ACC112 (cell line): ENCODE results near the gene INTS2.
"Not testable (repeated sequence)": the region's sequence is repeated elsewhere in the genome, so short reads cannot be mapped to it uniquely, and the experiment has no call there.

Source experiments
- H2AFZ ChIP-seq: fragments of 200-600 bp; sonication (generic); one replicate; pipeline ENCODE4 v1.6.0; 2017; ENCODE audit warnings: antibody characterized with exemption, low read length; ENCODE audit not compliant: unreplicated experiment
- H3K27ac ChIP-seq: fragments of 200-600 bp; sonication (generic); 2 replicates; pipeline ENCODE4 v1.5.1; 2014; ENCODE audit warnings: low read depth, mild to moderate bottlenecking, antibody characterized with exemption, low read length, moderate library complexity
- H3K27me3 ChIP-seq: fragments of 200-600 bp; sonication (generic); 2 replicates; pipeline ENCODE4 v1.6.1; 2014; ENCODE audit warnings: mild to moderate bottlenecking, antibody characterized with exemption, low read length, moderate library complexity, mixed read lengths; ENCODE audit not compliant: insufficient read depth
- H3K36me3 ChIP-seq: fragments of 200-600 bp; sonication (generic); 2 replicates; pipeline ENCODE4 v1.6.1; 2016; ENCODE audit warnings: mild to moderate bottlenecking, antibody characterized with exemption, low read length, moderate library complexity, mixed read lengths; ENCODE audit not compliant: insufficient read depth
- H3K4me1 ChIP-seq: fragments of 200-600 bp; sonication (generic); one replicate; pipeline ENCODE4 v1.6.1; 2016; ENCODE audit warnings: low read length, mixed read lengths; ENCODE audit not compliant: insufficient read depth, unreplicated experiment, control insufficient read depth
- H3K4me3 ChIP-seq: fragments of 200-600 bp; sonication (generic); 2 replicates; pipeline ENCODE4 v1.5.1; 2014; ENCODE audit warnings: mild to moderate bottlenecking, low read depth, low read length
- H3K79me2 ChIP-seq: fragments of 200-600 bp; sonication (generic); one replicate; pipeline ENCODE4 v1.6.0; 2016; ENCODE audit warnings: low read length; ENCODE audit not compliant: control insufficient read depth, unreplicated experiment, insufficient read depth

INTS2 gene

GRCh38 chr17:61874075-61874474, 53.7 kb downstream of the INTS2 start:
- Histone ChIP-seq H3K4me1 (no peaks in the 10 kb centered on the region), H3K27me3 (no peaks in the 10 kb centered on the region), H2AFZ (no peak overlapping the region), H3K27ac (no peak overlapping the region), H3K4me3 (no peak overlapping the region), H3K36me3 (no peaks in the 10 kb centered on the region; the same call in 1 of the 2 replicates), H3K79me2 (no peaks in the 10 kb centered on the region)

- no peaks in the 10 kb centered on the region for H3K4me1 ChIP-seq
- no peak overlapping the region for H3K27ac ChIP-seq
- H3K79me2 ChIP-seq, result no peaks in the 10 kb centered on the region
- H3K27me3 ChIP-seq, result no peaks in the 10 kb centered on the region
- H3K4me3 ChIP-seq, result no peak overlapping the region
- no peaks in the 10 kb centered on the region; the same call in 1 of the 2 replicates for H3K36me3 ChIP-seq
- no peak overlapping the region for H2AFZ ChIP-seq
These were observed 55.7 kb downstream of the INTS2 start for GRCh38 chr17:61872099-61872498.

DNA sequence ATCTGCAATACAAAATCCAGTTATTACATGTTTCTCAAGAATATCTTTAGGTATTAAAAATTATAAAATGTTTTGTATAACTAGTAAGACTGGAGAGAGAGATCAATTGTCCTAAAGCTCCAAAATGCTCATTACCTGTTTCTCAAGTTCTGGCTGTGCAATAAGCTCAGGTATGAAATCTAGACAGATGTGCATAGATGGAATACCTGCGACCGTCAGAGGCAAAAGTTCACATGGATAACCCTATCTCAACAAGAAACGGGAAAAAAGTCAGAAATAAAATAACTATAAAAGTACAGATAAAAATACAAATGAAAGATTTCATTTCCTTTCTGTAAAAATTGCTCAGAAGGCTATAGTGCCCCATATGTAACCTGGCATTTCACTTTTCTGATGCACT, 58.6 kb downstream of the INTS2 start:
- H3K4me3 ChIP-seq, result no peak overlapping the region
- no peak overlapping the region for H3K27ac ChIP-seq
- no peaks in the 10 kb centered on the region; the same call in 1 of the 2 replicates for H3K36me3 ChIP-seq
- no peaks in the 10 kb centered on the region for H3K79me2 ChIP-seq
- H3K4me1 ChIP-seq, result peaks cover 4% of the 10 kb centered on the region
- H3K27me3 ChIP-seq, result no peaks in the 10 kb centered on the region
- H2AFZ ChIP-seq, result no peak overlapping the region

DNA sequence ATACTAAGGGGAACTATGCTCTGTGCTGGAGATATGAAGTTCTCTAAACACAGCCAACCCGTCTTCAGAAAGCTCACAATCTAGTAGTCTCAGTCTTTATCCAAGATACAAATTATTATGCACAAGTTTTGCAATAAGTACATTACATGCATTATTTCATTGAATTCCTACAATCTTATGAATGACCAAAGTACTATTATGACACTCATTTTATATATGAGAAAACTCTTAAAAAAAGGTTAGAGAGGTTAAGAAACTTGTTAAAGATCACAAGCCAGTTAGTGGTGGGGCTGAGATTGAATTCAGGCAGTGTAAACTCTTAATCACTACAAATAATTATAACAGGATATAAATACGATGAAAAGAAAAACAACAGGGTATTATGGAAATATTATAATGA, 59.7 kb downstream of the INTS2 start:
- no peak overlapping the region for H3K4me3 ChIP-seq
- no peaks in the 10 kb centered on the region for H3K27me3 ChIP-seq
- no peak overlapping the region for H3K27ac ChIP-seq
- H2AFZ ChIP-seq, result no peak overlapping the region
- H3K79me2 ChIP-seq, result no peaks in the 10 kb centered on the region
- no peaks in the 10 kb centered on the region; the same call in 1 of the 2 replicates for H3K36me3 ChIP-seq
- H3K4me1 ChIP-seq, result peaks cover 6% of the 10 kb centered on the region

DNA sequence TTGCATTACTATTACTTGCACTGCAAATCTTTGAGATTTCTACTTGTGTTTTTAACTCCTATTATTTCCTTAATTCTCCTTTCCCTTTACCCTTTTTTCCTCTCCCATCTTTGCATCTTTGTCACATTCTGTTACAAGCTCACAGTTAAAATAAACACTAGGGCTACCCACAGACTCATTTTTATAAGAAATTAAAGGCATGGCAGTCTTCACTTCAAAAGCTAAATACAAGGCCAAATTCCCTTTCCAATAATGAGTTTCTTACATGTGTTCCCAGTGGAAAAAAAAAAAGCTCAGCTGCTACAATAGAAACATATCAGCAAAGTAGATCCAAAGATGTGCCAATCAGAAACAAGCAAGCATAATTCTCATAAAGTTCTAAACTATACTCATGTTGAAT, 60.7 kb downstream of the INTS2 start:
- Histone ChIP-seq H3K27me3 (no peaks in the 10 kb centered on the region), H3K27ac (no peak overlapping the region), H3K4me3 (no peak overlapping the region), H3K4me1 (peaks cover 6% of the 10 kb centered on the region), H3K36me3 (no peaks in the 10 kb centered on the region; the same call in 1 of the 2 replicates), H2AFZ (no peak overlapping the region), H3K79me2 (peaks cover 6% of the 10 kb centered on the region)

- Histone ChIP-seq H3K36me3 (no peaks in the 10 kb centered on the region), H3K4me1 (peaks cover 31% of the 10 kb centered on the region), H3K27me3 (no peaks in the 10 kb centered on the region), H2AFZ (peak overlapping the region; percentile 92), H3K4me3 (peak overlapping the region; percentile 84), H3K27ac (peak overlapping the region; percentile 55), H3K79me2 (peaks cover 28% of the 10 kb centered on the region)
These were observed 64.0 kb downstream of the INTS2 start for GRCh38 chr17:61863801-61864126.

GRCh38 chr17:61862975-61863800, 64.6 kb downstream of the INTS2 start, which contains the start of gene BRIP1:
Gene BRIP1, minus strand, starts transcription at chr17:61863528. Its CDS starts 1,989 bp downstream, at chr17:61861539.
- Histone ChIP-seq H3K36me3 (no peaks in the 10 kb centered on the region), H2AFZ (peak within 1 kb of the TSS; percentile 92), H3K4me1 (peaks cover 31% of the 10 kb centered on the region), H3K4me3 (peak within 1 kb of the TSS; percentile 84), H3K27ac (peak within 1 kb of the TSS; percentile 79), H3K79me2 (peaks cover 28% of the 10 kb centered on the region), H3K27me3 (no peaks in the 10 kb centered on the region)

- no peaks in the 10 kb centered on the region for H3K36me3 ChIP-seq
- peak overlapping the region; percentile 79 for H3K27ac ChIP-seq
- H3K27me3 ChIP-seq, result no peaks in the 10 kb centered on the region
- peak overlapping the region; percentile 84 for H3K4me3 ChIP-seq
- peaks cover 31% of the 10 kb centered on the region for H3K4me1 ChIP-seq
- peak overlapping the region; percentile 26 for H2AFZ ChIP-seq
- peaks cover 28% of the 10 kb centered on the region for H3K79me2 ChIP-seq
These were observed 65.6 kb downstream of the INTS2 start for GRCh38 chr17:61862105-61862574.

DNA sequence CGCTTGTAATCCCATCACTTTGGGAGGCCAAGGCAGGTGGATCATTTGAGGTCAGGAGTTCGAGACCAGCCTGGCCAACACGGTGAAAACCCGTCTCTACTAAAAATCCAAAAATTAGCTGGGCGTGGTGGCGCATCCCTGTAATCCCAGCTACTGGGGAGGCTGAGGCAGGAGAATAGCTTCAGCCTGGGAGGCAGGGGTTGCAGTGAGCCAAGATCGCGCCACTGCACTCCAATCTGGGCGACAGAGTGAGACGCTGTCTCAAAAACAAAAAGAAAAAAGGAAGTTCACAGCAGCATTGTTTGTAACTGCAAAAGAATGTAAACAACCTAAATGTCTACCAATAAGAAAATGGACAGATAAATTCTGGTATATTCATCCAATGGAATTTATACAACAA, 67.4 kb downstream of the INTS2 start:
- H3K36me3 ChIP-seq, result peaks cover 15% of the 10 kb centered on the region
- not testable (repeated sequence) for H2AFZ ChIP-seq, H3K27ac ChIP-seq, H3K27me3 ChIP-seq, H3K4me3 ChIP-seq
- H3K4me1 ChIP-seq, result peaks cover 31% of the 10 kb centered on the region
- peaks cover 28% of the 10 kb centered on the region for H3K79me2 ChIP-seq

DNA sequence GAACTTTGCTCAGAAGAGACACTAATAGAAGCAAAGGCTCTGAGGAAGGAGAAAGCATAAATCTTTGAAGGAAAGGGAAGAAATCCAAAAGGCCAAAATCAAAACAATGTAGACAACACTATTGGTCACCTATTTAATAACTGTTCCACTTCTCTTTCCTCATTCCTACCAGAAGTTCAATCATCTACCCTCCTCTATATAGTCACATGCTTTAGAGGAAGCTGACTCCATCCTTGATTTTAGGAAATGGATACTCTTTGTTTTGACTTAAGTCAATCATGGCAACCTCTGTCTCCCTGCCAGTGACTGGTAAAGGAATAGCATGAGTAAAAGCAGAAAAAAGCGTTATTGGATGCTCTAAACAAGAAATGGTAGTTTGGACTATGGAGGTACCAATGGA, 71.7 kb downstream of the INTS2 start:
- Histone ChIP-seq H3K27me3 (no peaks in the 10 kb centered on the region), H3K79me2 (peaks cover 12% of the 10 kb centered on the region), H2AFZ (no peak overlapping the region), H3K4me1 (peaks cover 15% of the 10 kb centered on the region), H3K36me3 (peaks cover 18% of the 10 kb centered on the region), H3K27ac (no peak overlapping the region), H3K4me3 (no peak overlapping the region)

GRCh38 chr17:61852857-61853256, 74.9 kb downstream of the INTS2 start:
- H3K4me1 ChIP-seq, result no peaks in the 10 kb centered on the region
- H2AFZ ChIP-seq, result no peak overlapping the region
- H3K4me3 ChIP-seq, result no peak overlapping the region
- no peaks in the 10 kb centered on the region for H3K27me3 ChIP-seq
- H3K27ac ChIP-seq, result no peak overlapping the region
- H3K36me3 ChIP-seq, result peaks cover 18% of the 10 kb centered on the region
- no peaks in the 10 kb centered on the region for H3K79me2 ChIP-seq
